ENCODE data around the gene TXLNG.

TXLNG gene

GRCh38 chrX:16785247-16786138, 773 bp upstream of the TXLNG start:
- no peak for DNase-seq (ENCODE audit: low read depth)

- no peak for DNase-seq (ENCODE audit: low read depth)
Observed at GRCh38 chrX:16786791-16787735, 797 bp downstream of the TXLNG start.

GRCh38 chrX:16788477-16788876, 2.2 kb downstream of the TXLNG start:
- DNase-seq (ENCODE audit: low read depth) = no peak

- no peak for DNase-seq (ENCODE audit: low read depth)
Observed at GRCh38 chrX:16796298-16796697, 10.0 kb downstream of the TXLNG start.

- DNase-seq (ENCODE audit: low read depth) = no peak
Observed at GRCh38 chrX:16797358-16797757, 11.1 kb downstream of the TXLNG start.

GRCh38 chrX:16797841-16798240, 11.6 kb downstream of the TXLNG start:
- no peak for DNase-seq (ENCODE audit: low read depth)

GRCh38 chrX:16804923-16805464, 18.7 kb downstream of the TXLNG start:
- no peak for DNase-seq (ENCODE audit: low read depth)

GRCh38 chrX:16807548-16807947, 21.3 kb downstream of the TXLNG start:
- no peak for DNase-seq (ENCODE audit: low read depth)

- no peak for DNase-seq (ENCODE audit: low read depth)
Observed at GRCh38 chrX:16807976-16808542, 21.8 kb downstream of the TXLNG start.

GRCh38 chrX:16814597-16814996, 28.3 kb downstream of the TXLNG start:
- no peak for DNase-seq (ENCODE audit: low read depth)

GRCh38 chrX:16819634-16820033, 33.4 kb downstream of the TXLNG start:
- no peak for DNase-seq (ENCODE audit: low read depth)

GRCh38 chrX:16822723-16823122, 36.5 kb downstream of the TXLNG start:
- DNase-seq (ENCODE audit: low read depth) = no peak

- DNase-seq (ENCODE audit: low read depth) = no peak
Observed at GRCh38 chrX:16825264-16826035, 39.2 kb downstream of the TXLNG start.

- DNase-seq (ENCODE audit: low read depth) = no peak
Observed at GRCh38 chrX:16826207-16826606, 39.9 kb downstream of the TXLNG start.

GRCh38 chrX:16827225-16827624, 41.0 kb downstream of the TXLNG start:
- DNase-seq (ENCODE audit: low read depth) = no peak

- DNase-seq (ENCODE audit: low read depth) = no peak
Observed at GRCh38 chrX:16828124-16828908, 42.0 kb downstream of the TXLNG start.

GRCh38 chrX:16832301-16832700, 46.0 kb downstream of the TXLNG start:
- DNase-seq (ENCODE audit: low read depth) = no peak

GRCh38 chrX:16834806-16835205, 48.5 kb downstream of the TXLNG start:
- DNase-seq (ENCODE audit: low read depth) = no peak

GRCh38 chrX:16836371-16836770, 50.1 kb downstream of the TXLNG start:
- DNase-seq (ENCODE audit: low read depth) = no peak

GRCh38 chrX:16838202-16839066, 52.2 kb downstream of the TXLNG start:
- no peak for DNase-seq (ENCODE audit: low read depth)

Data from stimulated activated CD8-positive, alpha-beta memory T cell treated with anti-CD3 and anti-CD28 coated beads, Interleukin-15, amount 100 ng/mL, for 1 hour (primary cell).